Activated T-cell treated with anti-CD3 and anti-CD28 coated beads, Interleukin-2, amount 50 U/mL, for 24 hours (primary cell): Measurements from ENCODE around the gene SYT2.

Source experiments
- DNase-seq: peaks from one replicate; pipeline ENCODE4 v3.0.0-alpha.2; 2020
- H3K27ac Mint-ChIP-seq: 2 replicates; pipeline ENCODE4 v1.8.0; 2020; ENCODE audit warnings: mild to moderate bottlenecking, mixed read lengths
- H3K27me3 Mint-ChIP-seq: 2 replicates; pipeline ENCODE4 v1.8.0; 2020; ENCODE audit warnings: mixed read lengths
- H3K36me3 Mint-ChIP-seq: 2 replicates; pipeline ENCODE4 v1.8.0; 2020; ENCODE audit warnings: low read depth, mixed read lengths
- H3K4me1 Mint-ChIP-seq: 2 replicates; pipeline ENCODE4 v1.8.0; 2020; ENCODE audit warnings: low read depth, mixed read lengths
- H3K4me3 Mint-ChIP-seq: 2 replicates; pipeline ENCODE4 v1.8.0; 2020; ENCODE audit warnings: mild to moderate bottlenecking, moderate library complexity, mixed read lengths
- H3K9me3 Mint-ChIP-seq: 2 replicates; pipeline ENCODE4 v1.8.0; 2020; ENCODE audit warnings: mixed read lengths

SYT2 gene

DNA sequence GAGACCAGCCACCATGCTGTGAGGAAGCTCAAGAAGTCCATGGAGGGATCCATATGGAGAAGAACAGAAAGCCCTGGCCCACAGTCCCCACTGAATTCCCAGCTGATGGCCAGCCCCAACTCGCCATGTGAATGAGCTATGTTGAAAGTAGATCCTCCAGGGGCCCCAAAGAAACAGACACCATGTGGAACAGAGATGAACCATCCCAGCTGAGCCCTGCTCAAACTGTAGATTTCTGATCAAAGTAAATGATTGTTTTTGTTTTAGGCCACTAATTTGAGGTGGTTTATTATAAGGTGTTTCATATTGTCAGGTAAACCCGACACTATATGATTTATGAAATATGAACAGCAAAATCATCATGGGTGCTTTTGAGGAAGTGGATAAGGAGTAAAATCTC lies 32.8 kb downstream of the SYT2 start:
- DNase-seq, result no peak
- no peaks in the 10 kb centered on the region for H3K4me1 Mint-ChIP-seq
- peaks cover 38% of the 10 kb centered on the region for H3K27me3 Mint-ChIP-seq

DNA sequence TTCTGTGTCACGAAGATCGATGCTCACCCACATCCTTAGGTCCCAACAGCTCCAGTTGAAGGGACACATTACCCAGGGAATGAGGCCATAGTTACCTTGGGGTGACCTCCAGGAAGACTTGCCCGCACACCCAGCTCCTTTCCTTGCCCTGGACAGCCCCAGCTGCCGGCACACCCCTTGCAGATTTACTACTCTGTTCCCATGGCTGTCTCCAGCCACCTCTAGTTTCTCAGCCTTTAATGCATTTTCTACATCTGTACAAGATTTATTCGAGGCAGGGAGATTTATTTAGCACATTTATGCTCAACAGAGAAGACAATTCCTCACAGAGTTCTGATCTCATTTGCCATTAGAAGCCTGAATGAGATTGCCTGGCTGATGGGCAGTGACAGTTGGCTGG lies 36.7 kb downstream of the SYT2 start:
- DNase-seq, result no peak
- Mint-ChIP-seq H3K27me3 (peaks cover 4% of the 10 kb centered on the region), H3K4me1 (no peaks in the 10 kb centered on the region), H3K36me3 (no peaks in the 10 kb centered on the region), H3K9me3 (peaks cover 16% of the 10 kb centered on the region), H3K4me3 (no peak overlapping the region), H3K27ac (no peak overlapping the region)

More for the DNA sequence above, 32.8 kb downstream of the SYT2 start:
- H3K9me3 Mint-ChIP-seq, result peaks cover 18% of the 10 kb centered on the region
- no peaks in the 10 kb centered on the region for H3K36me3 Mint-ChIP-seq
- H3K27ac Mint-ChIP-seq, result no peak overlapping the region
- no peak overlapping the region for H3K4me3 Mint-ChIP-seq

DNA sequence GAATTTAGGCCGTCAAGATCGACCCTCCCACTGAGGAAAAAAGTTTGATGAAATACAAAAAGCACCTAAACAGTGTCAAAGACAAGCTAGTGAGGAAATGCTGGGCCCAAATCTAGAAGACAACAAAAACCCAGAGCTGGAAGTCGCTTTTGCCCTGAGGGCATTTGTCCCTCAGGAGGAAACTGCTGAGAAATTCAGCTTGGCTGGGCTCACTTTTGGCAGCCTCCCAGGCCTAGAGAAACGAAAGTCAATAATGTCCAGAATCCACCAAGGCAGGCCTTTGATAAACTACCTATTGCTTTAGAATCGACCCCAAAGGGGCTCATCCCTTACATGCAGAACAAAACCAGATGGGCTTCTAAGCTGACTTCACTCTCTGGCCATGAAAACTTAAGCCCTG lies 38.9 kb downstream of the SYT2 start:
- peaks cover 3% of the 10 kb centered on the region for H3K9me3 Mint-ChIP-seq

DNA sequence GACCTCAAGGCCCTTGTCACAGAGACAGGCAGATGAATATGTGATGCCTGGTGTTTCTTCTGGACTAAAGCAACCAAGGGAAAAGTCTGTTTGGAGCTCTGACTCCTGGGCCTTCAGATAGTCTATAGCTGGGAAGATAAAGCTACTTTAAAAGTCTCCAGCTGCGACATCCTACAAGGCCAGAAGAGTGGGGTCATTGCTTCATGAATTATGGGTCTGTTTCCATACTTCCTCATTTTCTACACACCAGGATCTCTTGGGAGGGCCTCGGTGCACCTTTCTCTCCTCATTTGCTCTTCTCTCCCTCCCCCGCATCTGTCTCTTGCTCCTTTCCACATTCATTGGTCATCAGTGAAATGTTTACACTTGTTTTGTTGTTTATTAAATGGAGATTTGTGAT lies 44.8 kb downstream of the SYT2 start:
- DNase-seq, result no peak
- H3K27ac Mint-ChIP-seq, result no peak overlapping the region
- no peaks in the 10 kb centered on the region for H3K4me1 Mint-ChIP-seq
- H3K4me3 Mint-ChIP-seq, result no peak overlapping the region
- no peaks in the 10 kb centered on the region for H3K36me3 Mint-ChIP-seq
- no peaks in the 10 kb centered on the region for H3K9me3 Mint-ChIP-seq
- peaks cover 20% of the 10 kb centered on the region for H3K27me3 Mint-ChIP-seq

More for the DNA sequence above, 38.9 kb downstream of the SYT2 start:
- Mint-ChIP-seq H3K4me1 (no peaks in the 10 kb centered on the region), H3K36me3 (no peaks in the 10 kb centered on the region), H3K27me3 (no peaks in the 10 kb centered on the region), H3K4me3 (no peak overlapping the region), H3K27ac (no peak overlapping the region)
- DNase-seq, result no peak

DNA sequence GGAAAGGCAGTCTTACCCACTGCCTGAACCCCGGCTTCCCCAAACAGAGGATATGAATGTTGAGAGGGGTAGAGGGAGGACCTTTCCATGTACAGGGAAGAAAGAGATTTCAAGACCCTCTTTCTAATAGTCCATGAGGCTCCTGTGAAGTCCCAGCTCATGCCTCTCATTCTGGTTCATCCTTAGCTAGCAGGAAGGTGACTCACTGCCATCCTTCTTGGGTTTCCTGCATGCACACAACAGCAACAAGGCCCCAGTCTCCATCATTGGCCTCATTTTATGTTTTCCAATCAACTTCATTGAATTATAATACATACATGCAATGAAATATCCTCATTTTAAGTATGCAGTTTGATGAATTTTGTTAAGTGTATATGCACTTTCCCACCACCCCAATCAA lies 46.2 kb downstream of the SYT2 start:
- no peak for DNase-seq
- Mint-ChIP-seq H3K9me3 (no peaks in the 10 kb centered on the region), H3K4me1 (no peaks in the 10 kb centered on the region), H3K4me3 (no peak overlapping the region), H3K36me3 (no peaks in the 10 kb centered on the region), H3K27ac (no peak overlapping the region), H3K27me3 (peaks cover 20% of the 10 kb centered on the region)

DNA sequence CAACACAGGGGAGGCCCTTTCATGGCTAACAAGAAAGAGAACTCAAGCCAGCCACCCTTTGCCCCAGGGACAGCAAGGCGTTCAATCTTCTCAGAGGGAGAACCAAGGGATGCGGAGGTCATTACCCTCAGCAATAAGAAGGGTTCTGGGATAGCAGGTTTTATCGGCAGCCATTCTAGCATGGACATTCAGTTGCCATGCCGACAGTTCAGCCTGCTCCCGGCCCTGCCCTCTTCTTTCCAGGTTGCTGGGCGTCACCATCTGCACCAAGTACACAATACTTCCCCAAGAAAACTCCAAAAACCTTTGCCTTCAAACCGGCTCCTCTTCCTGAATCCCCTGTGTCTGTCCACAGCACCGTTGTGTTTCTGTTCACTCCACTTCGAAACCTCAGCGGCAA lies 47.1 kb downstream of the SYT2 start:
- Mint-ChIP-seq H3K36me3 (no peaks in the 10 kb centered on the region), H3K4me3 (no peak overlapping the region), H3K27me3 (peaks cover 20% of the 10 kb centered on the region), H3K27ac (no peak overlapping the region), H3K4me1 (no peaks in the 10 kb centered on the region), H3K9me3 (no peaks in the 10 kb centered on the region)
- no peak for DNase-seq

DNA sequence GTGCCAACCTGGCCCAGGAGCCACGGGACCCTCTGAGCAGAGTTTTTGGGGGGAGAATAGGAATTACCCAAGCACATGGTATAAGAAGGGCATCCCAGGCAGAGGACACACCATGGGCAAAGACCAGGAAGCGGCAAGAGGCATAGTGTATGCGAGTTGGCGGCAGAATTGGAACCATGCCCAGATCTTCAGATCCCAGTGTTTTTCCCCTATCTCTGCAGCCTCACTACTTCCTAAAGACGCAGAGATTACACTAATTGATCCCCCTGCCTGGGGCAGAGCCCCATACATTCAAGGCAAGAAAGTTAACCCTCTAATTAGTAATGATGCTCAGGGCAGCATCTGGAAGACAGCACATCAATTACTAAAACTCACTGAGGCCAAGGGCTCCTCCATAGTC lies 48.2 kb downstream of the SYT2 start:
- Mint-ChIP-seq H3K9me3 (no peaks in the 10 kb centered on the region), H3K4me3 (no peak overlapping the region), H3K36me3 (no peaks in the 10 kb centered on the region), H3K27me3 (peaks cover 21% of the 10 kb centered on the region), H3K27ac (no peak overlapping the region), H3K4me1 (no peaks in the 10 kb centered on the region)
- no peak for DNase-seq

DNA sequence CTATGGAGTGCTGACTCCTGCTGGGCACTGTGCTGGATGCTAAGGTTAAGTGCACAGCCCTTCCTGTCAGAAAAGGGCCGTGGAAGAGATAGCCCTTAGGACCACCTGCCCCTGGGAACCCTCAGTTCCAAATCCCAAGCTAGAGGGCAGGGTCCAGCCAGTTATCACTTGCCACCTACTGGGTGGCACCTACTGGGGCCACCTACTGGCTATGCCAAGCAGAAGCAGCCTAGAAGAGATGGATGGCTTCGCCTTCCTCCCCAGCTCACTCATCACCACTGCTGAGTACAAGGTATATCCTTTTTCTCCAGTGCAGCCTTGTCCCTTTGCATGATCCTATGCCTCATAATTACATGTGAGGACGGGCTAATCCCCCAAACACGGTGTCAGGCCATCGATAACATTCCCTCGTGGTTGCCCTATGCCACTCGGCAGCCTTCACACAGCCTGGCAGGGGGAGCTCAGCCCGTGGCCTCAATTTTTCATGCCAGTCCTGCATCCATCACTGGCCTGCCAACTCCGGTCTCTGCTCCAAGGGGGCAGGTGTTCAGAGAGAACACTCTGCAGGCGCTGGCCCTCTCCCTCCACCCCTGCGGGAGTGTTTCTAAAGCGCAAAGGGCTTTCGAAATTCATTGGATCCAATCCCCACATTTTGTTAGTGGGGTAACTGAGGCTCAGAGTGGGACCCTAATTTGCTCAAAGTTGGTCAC lies 49.0 kb downstream of the SYT2 start:
- no peak overlapping the region for H3K27ac Mint-ChIP-seq
- H3K9me3 Mint-ChIP-seq, result no peaks in the 10 kb centered on the region
- no peaks in the 10 kb centered on the region for H3K4me1 Mint-ChIP-seq
- H3K27me3 Mint-ChIP-seq, result peaks cover 28% of the 10 kb centered on the region
- H3K4me3 Mint-ChIP-seq, result no peak overlapping the region
- DNase-seq, result no peak
- H3K36me3 Mint-ChIP-seq, result no peaks in the 10 kb centered on the region

DNA sequence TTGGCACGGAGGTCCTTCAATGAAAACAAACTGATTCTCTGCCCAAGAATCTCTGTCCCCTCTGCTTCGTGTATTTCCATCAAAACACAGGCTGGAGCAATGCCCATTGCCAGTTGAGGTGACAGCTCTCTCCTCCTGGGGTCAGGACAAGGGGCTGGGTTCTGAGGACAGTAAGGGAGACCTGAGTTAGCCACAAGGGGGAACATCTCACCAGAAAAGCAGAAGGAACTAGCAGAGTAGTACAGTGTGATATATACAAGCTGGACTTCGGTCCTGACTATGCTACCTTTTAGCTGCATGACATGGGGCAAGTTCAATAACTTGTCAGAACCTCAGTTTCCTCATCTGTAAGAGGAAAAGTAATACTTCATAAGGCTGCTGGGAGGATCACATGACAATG lies 50.3 kb downstream of the SYT2 start:
- no peak overlapping the region for H3K27ac Mint-ChIP-seq
- no peaks in the 10 kb centered on the region for H3K36me3 Mint-ChIP-seq
- H3K4me3 Mint-ChIP-seq, result no peak overlapping the region
- DNase-seq, result no peak
- no peaks in the 10 kb centered on the region for H3K4me1 Mint-ChIP-seq
- peaks cover 28% of the 10 kb centered on the region for H3K27me3 Mint-ChIP-seq
- H3K9me3 Mint-ChIP-seq, result no peaks in the 10 kb centered on the region

DNA sequence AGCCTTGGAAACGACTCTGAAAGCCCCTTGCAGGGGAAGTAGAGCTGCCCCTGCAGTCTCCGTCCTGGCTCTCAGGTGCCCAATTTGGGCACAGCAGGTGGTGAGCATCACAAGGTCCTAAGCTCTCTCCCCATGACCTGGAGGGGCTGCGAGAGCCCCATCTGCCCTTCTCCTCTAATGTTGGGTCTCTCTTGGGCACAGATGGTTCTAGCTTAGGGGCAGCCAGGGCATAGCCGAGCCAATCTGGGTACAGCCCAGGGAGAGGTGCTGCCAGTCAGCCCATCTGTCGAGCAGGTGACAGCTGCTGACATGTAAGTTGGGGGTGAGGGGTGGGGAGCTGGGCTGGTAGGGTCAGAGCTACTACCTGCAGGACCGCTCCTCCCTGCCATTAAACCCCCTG lies 50.7 kb downstream of the SYT2 start:
- Mint-ChIP-seq H3K4me3 (no peak overlapping the region), H3K36me3 (no peaks in the 10 kb centered on the region), H3K4me1 (no peaks in the 10 kb centered on the region), H3K9me3 (no peaks in the 10 kb centered on the region), H3K27me3 (peaks cover 28% of the 10 kb centered on the region), H3K27ac (no peak overlapping the region)
- no peak for DNase-seq

DNA sequence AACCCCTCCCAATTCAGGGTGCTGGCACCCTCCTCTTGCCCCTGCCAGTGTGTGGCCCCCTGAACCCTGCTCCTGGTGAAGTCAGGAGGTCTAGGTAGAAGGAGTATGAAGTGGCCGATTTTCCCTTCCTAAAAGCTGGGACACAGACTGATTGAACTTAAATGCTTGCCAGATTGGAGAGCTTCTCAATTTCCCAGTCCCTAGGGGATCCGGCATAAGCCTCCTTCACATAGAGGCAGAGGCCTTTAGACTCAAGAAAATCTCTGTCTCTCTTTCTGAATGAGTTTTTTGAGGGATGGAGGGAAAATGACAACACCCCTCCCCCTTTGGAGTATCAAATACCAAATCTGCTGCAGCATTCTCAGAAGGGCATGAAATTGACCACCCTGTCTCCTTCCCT lies 51.5 kb downstream of the SYT2 start:
- no peak overlapping the region for H3K4me3 Mint-ChIP-seq
- H3K27me3 Mint-ChIP-seq, result peaks cover 28% of the 10 kb centered on the region
- H3K4me1 Mint-ChIP-seq, result no peaks in the 10 kb centered on the region

DNA sequence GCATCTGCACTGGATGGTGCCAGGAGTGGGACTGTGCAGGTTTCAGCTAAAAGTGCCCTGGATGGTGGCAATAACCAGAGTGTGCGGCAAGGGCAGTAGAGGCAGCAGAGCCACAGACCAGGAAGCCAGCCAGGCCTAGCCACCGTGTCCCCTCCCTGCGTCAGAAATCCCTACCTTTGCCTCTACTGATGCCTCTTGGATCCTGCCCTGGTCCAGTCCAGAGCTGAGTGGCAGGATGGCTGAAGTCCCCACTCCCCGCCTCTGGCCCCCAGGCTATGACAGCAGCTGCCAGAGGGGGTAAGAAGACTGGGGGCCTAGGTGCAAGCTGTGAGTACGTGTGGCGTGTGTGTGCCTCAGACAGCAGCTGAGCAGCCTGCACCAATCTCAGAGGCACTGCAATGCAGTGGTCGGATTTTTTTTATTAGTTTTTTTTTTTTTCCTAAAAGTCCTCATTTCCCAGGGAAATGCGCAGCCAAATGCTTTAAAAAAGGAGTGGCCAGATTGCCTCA lies 51.9 kb downstream of the SYT2 start:
- DNase-seq, result no peak
- Mint-ChIP-seq H3K27ac (no peak overlapping the region), H3K9me3 (no peaks in the 10 kb centered on the region), H3K36me3 (no peaks in the 10 kb centered on the region), H3K27me3 (peaks cover 27% of the 10 kb centered on the region), H3K4me1 (no peaks in the 10 kb centered on the region), H3K4me3 (no peak overlapping the region)

More for the DNA sequence above, 51.5 kb downstream of the SYT2 start:
- no peak for DNase-seq
- no peaks in the 10 kb centered on the region for H3K9me3 Mint-ChIP-seq
- no peaks in the 10 kb centered on the region for H3K36me3 Mint-ChIP-seq
- no peak overlapping the region for H3K27ac Mint-ChIP-seq

DNA sequence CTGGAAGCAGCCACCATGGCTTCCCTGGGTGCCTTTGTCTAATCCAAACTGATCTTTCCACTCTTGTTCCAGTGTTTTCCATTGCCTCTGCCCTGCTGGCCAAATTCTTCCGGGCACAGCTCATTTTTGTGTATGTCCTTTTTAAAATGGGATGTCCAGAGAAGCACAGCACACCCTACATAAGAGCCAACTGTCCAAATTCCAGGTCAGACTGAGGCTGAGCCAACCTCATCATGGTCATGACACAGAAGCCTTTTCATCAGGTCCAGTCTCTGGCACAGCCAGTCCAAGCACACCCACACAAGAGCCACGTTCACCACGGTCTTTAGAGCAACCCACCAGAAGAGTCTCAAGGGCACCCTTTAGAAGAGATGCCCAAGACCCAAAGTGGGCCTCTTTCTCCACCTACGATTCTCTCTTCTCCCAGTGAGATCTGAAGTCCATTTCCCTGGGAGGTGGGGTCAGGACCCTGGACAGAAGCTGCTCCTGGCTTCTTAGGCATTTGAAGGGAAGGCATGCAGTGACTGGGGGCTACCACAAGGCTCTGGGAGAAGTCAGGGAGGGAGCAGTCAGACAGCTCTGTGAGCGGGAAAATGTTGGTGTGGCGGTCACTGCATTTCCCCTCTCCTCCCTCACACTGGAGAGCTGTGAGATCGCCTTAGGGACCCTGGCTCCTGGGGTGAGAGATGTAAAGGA lies 53.2 kb downstream of the SYT2 start:
- no peaks in the 10 kb centered on the region for H3K9me3 Mint-ChIP-seq
- DNase-seq, result no peak
- H3K36me3 Mint-ChIP-seq, result no peaks in the 10 kb centered on the region
- peaks cover 22% of the 10 kb centered on the region for H3K27me3 Mint-ChIP-seq
- no peaks in the 10 kb centered on the region for H3K4me1 Mint-ChIP-seq
- no peak overlapping the region for H3K27ac Mint-ChIP-seq
- no peak overlapping the region for H3K4me3 Mint-ChIP-seq

DNA sequence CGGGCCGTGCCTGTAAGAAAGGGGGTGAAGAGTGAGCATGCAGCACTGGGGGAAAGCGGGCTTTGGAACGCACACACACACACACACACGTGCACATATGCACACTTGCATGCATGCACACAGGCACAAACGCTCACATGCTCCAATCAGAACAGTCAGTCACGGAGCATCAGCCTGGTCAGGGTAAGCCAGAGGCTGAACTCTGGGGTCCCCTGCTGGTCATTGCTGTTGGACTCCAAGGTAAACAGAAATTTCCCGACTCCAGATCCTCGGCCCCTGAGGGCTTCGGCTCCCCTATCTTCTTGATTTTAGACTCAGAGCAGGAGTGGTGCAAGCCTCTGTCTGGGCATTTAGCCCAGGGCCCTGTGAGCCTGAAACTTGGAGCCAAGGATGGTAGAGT lies 54.2 kb downstream of the SYT2 start:
- Mint-ChIP-seq H3K27ac (no peak overlapping the region), H3K36me3 (no peaks in the 10 kb centered on the region), H3K4me1 (no peaks in the 10 kb centered on the region), H3K27me3 (peaks cover 13% of the 10 kb centered on the region), H3K4me3 (no peak overlapping the region), H3K9me3 (no peaks in the 10 kb centered on the region)
- DNase-seq, result no peak

DNA sequence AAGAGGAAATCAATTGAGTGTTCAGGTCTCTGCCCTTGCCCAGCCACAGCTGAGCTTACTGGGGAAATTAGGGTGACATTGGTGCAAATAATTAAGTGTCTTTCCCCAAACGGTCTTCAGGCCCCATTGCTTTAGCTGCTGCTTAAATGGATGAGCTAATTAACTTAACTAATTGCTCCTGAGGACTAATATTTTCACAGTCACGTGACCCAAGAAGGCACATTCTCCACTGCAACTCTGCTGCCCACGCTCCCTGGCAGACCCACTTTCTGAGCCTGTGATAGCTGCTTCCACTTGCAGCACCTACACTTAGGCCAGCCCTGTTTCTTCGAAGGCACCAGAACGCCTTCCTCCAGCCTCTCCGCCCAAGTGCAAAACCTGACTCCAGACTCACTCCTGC lies 56.2 kb downstream of the SYT2 start:
- H3K9me3 Mint-ChIP-seq, result no peaks in the 10 kb centered on the region
- no peak for DNase-seq
- peaks cover 18% of the 10 kb centered on the region for H3K27me3 Mint-ChIP-seq
- no peaks in the 10 kb centered on the region for H3K4me1 Mint-ChIP-seq
- no peaks in the 10 kb centered on the region for H3K36me3 Mint-ChIP-seq
- H3K4me3 Mint-ChIP-seq, result no peak overlapping the region
- no peak overlapping the region for H3K27ac Mint-ChIP-seq
